ENCODE results near the gene COL9A3.

GRCh38 chr20:62872862-62873261 lies 56.0 kb downstream of the COL9A3 start:
- no peak for TF ChIP-seq CTCF (conservative IDR thresholded peaks at IDR 0.05; ENCODE audit: low read length)
- no peak for TF ChIP-seq EZH2phosphoT487 (IDR thresholded peaks at IDR 0.05; ENCODE audit: borderline replicate concordance)

Measured in Loucy (cell line).